ENCODE measurements around the gene SUPV3L1. TPM values are rescaled to one million over a fixed set of nuclear protein-coding genes. Genes with fewer than 3 reads are reported as not detected.
"Not testable (repeated sequence)": the region's sequence is repeated elsewhere in the genome, so short reads cannot be mapped to it uniquely, and the experiment has no call there.

The SUPV3L1 gene
- polyA plus RNA-seq, 1 donor from 2014 or later = 33.3 TPM

DNA sequence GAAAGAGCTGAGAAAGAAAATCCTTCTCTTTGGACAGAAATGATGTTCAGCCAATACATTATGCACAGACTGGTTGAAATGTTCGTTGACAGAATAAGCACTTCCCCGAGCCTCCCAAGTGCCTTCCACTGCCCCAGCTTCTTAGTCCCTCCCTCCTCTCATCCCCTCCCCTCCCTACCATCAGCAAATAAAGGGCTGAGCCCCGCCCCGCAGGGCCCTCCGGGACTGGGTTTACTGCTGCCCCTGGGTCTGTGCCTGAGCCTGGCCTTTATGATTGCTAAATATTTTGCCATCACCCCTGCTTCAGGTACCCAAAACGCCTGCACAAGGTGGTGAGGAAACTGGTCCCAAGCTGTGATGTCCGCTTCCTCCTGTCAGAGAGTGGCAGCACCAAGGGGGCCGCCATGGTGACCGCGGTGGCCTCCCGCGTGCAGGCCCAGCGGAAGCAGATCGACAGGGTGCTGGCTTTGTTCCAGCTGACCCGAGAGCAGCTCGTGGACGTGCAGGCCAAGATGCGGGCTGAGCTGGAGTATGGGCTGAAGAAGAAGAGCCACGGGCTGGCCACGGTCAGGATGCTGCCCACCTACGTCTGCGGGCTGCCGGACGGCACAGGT lies 68.2 kb downstream of the SUPV3L1 start:
- Histone ChIP-seq H3K27ac (ENCODE audit: low read length) (no peak overlapping the region), H3K4me2 (ENCODE audit: low read length) (no peak overlapping the region), H2AFZ (ENCODE audit: low read depth, low read length) (no peak overlapping the region), H3K4me3 (ENCODE audit: low read length) (no peak overlapping the region), H3K27me3 (ENCODE audit: insufficient read depth, low read depth, low read length) (no peaks in the 10 kb centered on the region), H3K9me2 (ENCODE audit: insufficient read depth, low read length) (no peaks in the 10 kb centered on the region), H3K79me2 (replicated peaks; ENCODE audit: insufficient read depth, low read length) (no peaks in the 10 kb centered on the region), H3K9ac (ENCODE audit: low read length) (no peak overlapping the region), H3F3A (ENCODE audit: insufficient read depth, low read length, poor library complexity, severe bottlenecking) (no peaks in the 10 kb centered on the region), H4K20me1 (ENCODE audit: insufficient read depth) (no peaks in the 10 kb centered on the region), H3K36me3 (ENCODE audit: insufficient read depth, low read length) (no peaks in the 10 kb centered on the region), H3K9me3 (ENCODE audit: low read length) (no peaks in the 10 kb centered on the region)
- TF ChIP-seq MXI1 (conservative IDR thresholded peaks at IDR 0.05; ENCODE audit: poor library complexity, severe bottlenecking) = no peak
- TF ChIP-seq EZH2 (IDR thresholded peaks at IDR 0.05; ENCODE audit: borderline replicate concordance, insufficient read depth, low read length, poor library complexity, severe bottlenecking) = no peak
- TF ChIP-seq POLR2AphosphoS5 (IDR thresholded peaks at IDR 0.05) = no peak
- TF ChIP-seq, protein P1, sequence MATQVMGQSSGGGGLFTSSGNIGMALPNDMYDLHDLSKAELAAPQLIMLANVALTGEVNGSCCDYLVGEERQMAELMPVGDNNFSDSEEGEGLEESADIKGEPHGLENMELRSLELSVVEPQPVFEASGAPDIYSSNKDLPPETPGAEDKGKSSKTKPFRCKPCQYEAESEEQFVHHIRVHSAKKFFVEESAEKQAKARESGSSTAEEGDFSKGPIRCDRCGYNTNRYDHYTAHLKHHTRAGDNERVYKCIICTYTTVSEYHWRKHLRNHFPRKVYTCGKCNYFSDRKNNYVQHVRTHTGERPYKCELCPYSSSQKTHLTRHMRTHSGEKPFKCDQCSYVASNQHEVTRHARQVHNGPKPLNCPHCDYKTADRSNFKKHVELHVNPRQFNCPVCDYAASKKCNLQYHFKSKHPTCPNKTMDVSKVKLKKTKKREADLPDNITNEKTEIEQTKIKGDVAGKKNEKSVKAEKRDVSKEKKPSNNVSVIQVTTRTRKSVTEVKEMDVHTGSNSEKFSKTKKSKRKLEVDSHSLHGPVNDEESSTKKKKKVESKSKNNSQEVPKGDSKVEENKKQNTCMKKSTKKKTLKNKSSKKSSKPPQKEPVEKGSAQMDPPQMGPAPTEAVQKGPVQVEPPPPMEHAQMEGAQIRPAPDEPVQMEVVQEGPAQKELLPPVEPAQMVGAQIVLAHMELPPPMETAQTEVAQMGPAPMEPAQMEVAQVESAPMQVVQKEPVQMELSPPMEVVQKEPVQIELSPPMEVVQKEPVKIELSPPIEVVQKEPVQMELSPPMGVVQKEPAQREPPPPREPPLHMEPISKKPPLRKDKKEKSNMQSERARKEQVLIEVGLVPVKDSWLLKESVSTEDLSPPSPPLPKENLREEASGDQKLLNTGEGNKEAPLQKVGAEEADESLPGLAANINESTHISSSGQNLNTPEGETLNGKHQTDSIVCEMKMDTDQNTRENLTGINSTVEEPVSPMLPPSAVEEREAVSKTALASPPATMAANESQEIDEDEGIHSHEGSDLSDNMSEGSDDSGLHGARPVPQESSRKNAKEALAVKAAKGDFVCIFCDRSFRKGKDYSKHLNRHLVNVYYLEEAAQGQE (IDR thresholded peaks at IDR 0.05; ENCODE audit: borderline replicate concordance) = no peak

DNA sequence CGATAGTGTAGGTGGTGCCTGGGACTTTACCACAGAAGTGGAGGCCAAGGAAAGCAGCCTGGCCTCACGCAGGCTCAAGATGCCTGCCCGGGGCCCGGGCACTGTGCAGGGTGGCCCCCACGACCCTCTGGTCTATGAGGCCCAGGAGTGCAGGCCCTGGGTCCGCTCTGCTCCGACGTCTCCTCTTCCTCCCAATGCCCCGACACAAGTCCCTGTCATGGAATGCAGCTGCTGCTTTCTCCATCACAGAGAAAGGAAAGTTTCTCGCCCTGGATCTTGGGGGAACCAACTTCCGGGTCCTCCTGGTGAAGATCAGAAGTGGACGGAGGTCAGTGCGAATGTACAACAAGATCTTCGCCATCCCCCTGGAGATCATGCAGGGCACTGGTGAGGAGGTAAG lies 70.0 kb downstream of the SUPV3L1 start:
- Histone ChIP-seq H3K9ac (ENCODE audit: low read length) (no peak overlapping the region), H4K20me1 (ENCODE audit: insufficient read depth) (no peaks in the 10 kb centered on the region), H3K27ac (ENCODE audit: low read length) (no peak overlapping the region), H3K9me2 (ENCODE audit: insufficient read depth, low read length) (no peaks in the 10 kb centered on the region), H3K4me2 (ENCODE audit: low read length) (no peak overlapping the region), H3K79me2 (replicated peaks; ENCODE audit: insufficient read depth, low read length) (no peaks in the 10 kb centered on the region), H3K36me3 (ENCODE audit: insufficient read depth, low read length) (no peaks in the 10 kb centered on the region), H3K4me3 (ENCODE audit: low read length) (no peak overlapping the region), H3F3A (ENCODE audit: insufficient read depth, low read length, poor library complexity, severe bottlenecking) (no peaks in the 10 kb centered on the region), H2AFZ (ENCODE audit: low read depth, low read length) (no peak overlapping the region), H3K9me3 (ENCODE audit: low read length) (no peaks in the 10 kb centered on the region), H3K27me3 (ENCODE audit: insufficient read depth, low read depth, low read length) (no peaks in the 10 kb centered on the region)
- TF ChIP-seq, protein P1 (IDR thresholded peaks at IDR 0.05; ENCODE audit: borderline replicate concordance) = no peak
- TF ChIP-seq RAD21 (conservative IDR thresholded peaks at IDR 0.05) (no peak), MXI1 (conservative IDR thresholded peaks at IDR 0.05; ENCODE audit: poor library complexity, severe bottlenecking) (no peak), EP300 (conservative IDR thresholded peaks at IDR 0.05; ENCODE audit: poor library complexity, severe bottlenecking) (no peak), EZH2 (IDR thresholded peaks at IDR 0.05; ENCODE audit: borderline replicate concordance, insufficient read depth, low read length, poor library complexity, severe bottlenecking) (no peak), TAF1 (IDR thresholded peaks at IDR 0.05; ENCODE audit: low read depth) (no peak), CTCF (IDR thresholded peaks at IDR 0.05; ENCODE audit: poor library complexity, severe bottlenecking) (no peak), SMC3 (conservative IDR thresholded peaks at IDR 0.05; ENCODE audit: poor library complexity) (no peak), POLR2AphosphoS5 (IDR thresholded peaks at IDR 0.05) (no peak)

GRCh38 chr10:69251417-69251816 lies 71.4 kb downstream of the SUPV3L1 start:
- not testable (repeated sequence) for H3K36me3 ChIP-seq (ENCODE audit: insufficient read depth, low read length); H3K4me2 ChIP-seq (ENCODE audit: low read length); H3K79me2 ChIP-seq (replicated peaks; ENCODE audit: insufficient read depth, low read length); H3K9ac ChIP-seq (ENCODE audit: low read length); H2AFZ ChIP-seq (ENCODE audit: low read depth, low read length); H3F3A ChIP-seq (ENCODE audit: insufficient read depth, low read length, poor library complexity, severe bottlenecking); H4K20me1 ChIP-seq (ENCODE audit: insufficient read depth); H3K9me3 ChIP-seq (ENCODE audit: low read length); H3K9me2 ChIP-seq (ENCODE audit: insufficient read depth, low read length); H3K4me3 ChIP-seq (ENCODE audit: low read length); H3K27ac ChIP-seq (ENCODE audit: low read length); H3K27me3 ChIP-seq (ENCODE audit: insufficient read depth, low read depth, low read length)
